Esophagus muscularis mucosa (tissue), 4 donors: ENCODE measurements around the gene SYNGR1.

Source experiments
- EP300 ChIP-seq: sonication (generic); formaldehyde crosslinking; IDR thresholded peaks from one replicate; pipeline ENCODE4 v1.6.1; 2017; ENCODE audit warnings: antibody characterized with exemption
- POLR2A ChIP-seq: fragments of 450-650 bp; IDR thresholded peaks from one replicate; pipeline ENCODE4 v1.6.1; 2017; ENCODE audit warnings: antibody characterized with exemption, moderate library complexity, mild to moderate bottlenecking, low read depth
- TF ChIP-seq, protein P1 (sequence below), 3 experiments: fragments of 200-600 bp in 2 of 3; fragments of 450-650 bp in 1 of 3; sonication (generic) in 2 of 3; IDR thresholded peaks; one replicate each; pipeline ENCODE4 v1.5.1; 2017 to 2019; ENCODE audit warnings: antibody characterized with exemption in 3 of 3, mild to moderate bottlenecking in 2 of 3, moderate library complexity in 1 of 3

DNA sequence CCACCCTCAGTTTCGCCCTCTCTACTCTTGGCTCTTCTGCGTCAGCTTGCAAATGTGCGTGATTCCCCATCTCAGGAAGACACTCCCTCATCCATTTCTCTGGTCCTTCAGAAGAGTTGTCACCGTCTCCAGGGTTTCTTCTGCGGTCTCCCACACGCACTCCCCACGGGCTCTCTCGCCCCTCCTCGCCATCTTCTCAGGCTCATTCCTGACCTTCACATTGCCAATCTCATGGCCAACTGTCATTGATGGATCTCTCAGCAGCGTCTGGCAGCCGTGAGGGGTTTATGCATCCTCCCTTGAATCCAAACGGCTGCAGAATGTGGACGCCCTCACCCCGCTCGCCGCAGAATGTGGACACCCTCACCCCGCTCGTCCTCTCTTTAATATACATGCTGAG, 10.5 kb downstream of the SYNGR1 start:
- no peak for TF ChIP-seq POLR2A
- TF ChIP-seq, protein P1, sequence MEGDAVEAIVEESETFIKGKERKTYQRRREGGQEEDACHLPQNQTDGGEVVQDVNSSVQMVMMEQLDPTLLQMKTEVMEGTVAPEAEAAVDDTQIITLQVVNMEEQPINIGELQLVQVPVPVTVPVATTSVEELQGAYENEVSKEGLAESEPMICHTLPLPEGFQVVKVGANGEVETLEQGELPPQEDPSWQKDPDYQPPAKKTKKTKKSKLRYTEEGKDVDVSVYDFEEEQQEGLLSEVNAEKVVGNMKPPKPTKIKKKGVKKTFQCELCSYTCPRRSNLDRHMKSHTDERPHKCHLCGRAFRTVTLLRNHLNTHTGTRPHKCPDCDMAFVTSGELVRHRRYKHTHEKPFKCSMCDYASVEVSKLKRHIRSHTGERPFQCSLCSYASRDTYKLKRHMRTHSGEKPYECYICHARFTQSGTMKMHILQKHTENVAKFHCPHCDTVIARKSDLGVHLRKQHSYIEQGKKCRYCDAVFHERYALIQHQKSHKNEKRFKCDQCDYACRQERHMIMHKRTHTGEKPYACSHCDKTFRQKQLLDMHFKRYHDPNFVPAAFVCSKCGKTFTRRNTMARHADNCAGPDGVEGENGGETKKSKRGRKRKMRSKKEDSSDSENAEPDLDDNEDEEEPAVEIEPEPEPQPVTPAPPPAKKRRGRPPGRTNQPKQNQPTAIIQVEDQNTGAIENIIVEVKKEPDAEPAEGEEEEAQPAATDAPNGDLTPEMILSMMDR (IDR thresholded peaks at IDR 0.05): no peak
- no peak for TF ChIP-seq EP300
